ENCODE results near the gene BCR.

DNA sequence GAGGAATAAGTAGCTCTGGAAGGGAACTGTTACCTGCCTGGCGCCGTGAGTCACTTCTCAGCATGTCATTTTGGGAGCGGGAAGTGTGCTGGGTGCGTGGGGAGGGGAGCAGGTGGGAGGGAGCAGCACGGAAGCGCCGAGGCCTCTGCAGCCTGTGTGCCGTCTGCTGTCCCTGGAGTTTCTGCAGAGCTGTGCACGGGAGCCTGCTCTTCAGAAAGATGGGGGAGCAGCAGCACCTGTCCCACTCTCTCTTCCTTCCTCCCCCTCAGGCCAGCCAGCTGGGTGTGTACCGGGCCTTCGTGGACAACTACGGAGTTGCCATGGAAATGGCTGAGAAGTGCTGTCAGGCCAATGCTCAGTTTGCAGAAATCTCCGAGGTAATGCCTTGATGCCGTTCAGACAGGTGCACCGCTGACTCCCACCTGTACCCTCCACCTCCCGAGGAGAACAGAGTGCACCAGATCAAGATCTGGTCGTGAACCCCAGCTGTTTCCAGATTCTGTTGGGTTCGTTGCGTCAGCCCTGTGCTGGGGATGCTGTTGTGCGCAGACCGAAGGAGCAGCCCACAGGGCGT lies 87.9 kb downstream of the BCR start:
- TF ChIP-seq, protein P1, sequence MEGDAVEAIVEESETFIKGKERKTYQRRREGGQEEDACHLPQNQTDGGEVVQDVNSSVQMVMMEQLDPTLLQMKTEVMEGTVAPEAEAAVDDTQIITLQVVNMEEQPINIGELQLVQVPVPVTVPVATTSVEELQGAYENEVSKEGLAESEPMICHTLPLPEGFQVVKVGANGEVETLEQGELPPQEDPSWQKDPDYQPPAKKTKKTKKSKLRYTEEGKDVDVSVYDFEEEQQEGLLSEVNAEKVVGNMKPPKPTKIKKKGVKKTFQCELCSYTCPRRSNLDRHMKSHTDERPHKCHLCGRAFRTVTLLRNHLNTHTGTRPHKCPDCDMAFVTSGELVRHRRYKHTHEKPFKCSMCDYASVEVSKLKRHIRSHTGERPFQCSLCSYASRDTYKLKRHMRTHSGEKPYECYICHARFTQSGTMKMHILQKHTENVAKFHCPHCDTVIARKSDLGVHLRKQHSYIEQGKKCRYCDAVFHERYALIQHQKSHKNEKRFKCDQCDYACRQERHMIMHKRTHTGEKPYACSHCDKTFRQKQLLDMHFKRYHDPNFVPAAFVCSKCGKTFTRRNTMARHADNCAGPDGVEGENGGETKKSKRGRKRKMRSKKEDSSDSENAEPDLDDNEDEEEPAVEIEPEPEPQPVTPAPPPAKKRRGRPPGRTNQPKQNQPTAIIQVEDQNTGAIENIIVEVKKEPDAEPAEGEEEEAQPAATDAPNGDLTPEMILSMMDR (IDR thresholded peaks at IDR 0.05; ENCODE audit: low read depth, low read length, poor library complexity, severe bottlenecking): no peak
- TF ChIP-seq EZH2phosphoT487 (IDR thresholded peaks at IDR 0.05; ENCODE audit: borderline replicate concordance, low read length): no peak

Data from DOHH2 (cell line).